GM19395 (cell line): ENCODE data around the gene FCN3.
"Not testable (repeated sequence)": the region's sequence is repeated elsewhere in the genome, so short reads cannot be mapped to it uniquely, and the experiment has no call there.

Experiments
- ATAC-seq: cut with Tn5 transposase; IDR thresholded peaks from one replicate; pipeline ENCODE4 v1.9.1; 2021; ENCODE audit warnings: mild to moderate bottlenecking, moderate library complexity; ENCODE audit not compliant: unreplicated experiment

FCN3 gene

DNA sequence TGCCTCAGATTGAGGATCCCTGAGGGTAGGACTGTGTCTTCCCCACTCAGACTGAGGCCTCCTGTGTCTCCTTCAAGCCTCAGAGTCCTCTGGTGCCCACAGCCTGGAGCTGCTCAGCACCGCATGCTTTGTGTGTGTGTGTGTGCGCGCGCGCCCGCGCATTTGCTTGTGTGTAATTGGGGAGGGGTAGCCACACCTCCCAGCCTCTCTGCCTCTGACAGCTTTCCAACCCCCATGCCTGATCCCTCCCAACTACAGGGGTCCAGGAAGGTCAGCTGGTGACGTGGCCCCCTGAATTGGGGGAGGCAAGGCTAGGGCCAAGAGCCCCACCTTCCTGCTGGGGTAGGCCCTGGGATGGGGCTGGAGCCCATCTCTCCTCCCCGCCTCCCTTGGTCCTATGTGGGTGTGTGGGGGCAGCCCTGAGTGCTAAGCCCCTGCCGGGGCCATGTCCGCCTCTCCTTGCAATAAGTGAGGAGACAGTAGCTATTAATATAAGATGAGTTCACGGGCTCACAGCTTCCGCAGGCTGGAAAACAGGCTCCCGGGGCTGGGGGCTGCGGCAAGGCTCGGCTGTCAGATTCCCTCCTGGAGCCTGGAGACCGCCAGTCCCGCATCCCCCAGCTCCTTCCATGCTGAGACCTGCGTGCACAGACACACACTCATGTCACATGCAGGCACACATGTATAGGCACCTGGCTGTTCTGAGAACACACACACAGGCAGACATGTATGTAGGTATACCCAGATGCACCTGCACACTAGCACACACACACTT is 24.8 kb upstream of the FCN3 start:
- no peak for ATAC-seq

DNA sequence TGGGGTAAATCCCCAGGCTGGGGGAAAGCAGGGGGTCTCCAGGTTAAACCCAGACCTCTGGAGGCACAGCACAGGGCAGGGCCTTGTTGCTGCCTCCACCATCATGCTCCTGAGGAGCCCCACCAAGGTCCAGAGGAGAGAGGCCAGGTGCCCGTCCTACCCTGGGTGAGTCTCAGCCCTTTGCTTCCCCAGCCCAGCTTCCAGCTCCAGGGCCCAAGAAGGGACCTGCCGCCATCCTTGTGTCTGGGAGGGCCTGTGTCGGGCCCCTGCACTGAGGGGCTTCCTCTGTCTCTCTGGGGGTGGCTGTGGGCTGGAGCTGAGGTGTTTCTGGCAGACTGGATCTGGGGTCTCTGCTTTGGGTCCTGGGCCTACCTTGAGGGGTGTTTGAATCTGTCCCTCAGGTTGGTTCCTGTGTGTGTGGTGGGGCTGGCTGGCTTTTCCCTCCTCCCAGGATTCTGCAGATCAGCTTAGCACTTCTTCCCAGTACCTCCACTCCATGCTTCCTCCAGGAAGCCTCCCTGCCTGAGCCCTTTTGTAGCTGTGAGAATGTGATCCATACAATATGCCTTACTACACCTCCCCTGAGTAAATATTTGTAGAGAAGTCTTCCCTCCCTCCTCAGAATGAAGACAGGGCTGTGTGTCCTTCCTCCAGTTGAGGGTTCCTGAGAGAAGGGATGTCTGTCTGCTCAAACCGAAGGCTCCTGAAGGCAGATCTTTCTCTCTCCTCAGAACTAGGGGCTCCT is 24.0 kb upstream of the FCN3 start:
- no peak for ATAC-seq

DNA sequence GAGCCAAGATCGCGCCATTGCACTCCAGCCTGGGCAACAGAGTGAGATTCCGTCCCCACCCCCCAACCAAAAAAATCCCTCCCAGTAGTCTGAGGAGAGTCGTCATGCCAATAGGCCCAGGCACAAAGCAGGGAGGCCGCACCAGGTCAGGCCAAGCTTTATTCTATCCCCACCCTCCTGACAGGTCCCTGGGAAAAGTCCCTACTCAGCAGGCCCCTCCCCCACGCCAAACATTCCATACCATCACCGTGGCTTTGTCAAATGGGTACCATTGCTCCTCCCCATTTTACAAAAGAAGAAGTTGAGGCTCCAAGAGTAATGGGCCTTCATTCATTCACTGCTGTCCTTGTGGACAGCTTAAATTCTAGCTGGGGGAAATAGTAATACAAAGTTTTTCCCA is 23.1 kb upstream of the FCN3 start:
- ATAC-seq, result no peak

DNA sequence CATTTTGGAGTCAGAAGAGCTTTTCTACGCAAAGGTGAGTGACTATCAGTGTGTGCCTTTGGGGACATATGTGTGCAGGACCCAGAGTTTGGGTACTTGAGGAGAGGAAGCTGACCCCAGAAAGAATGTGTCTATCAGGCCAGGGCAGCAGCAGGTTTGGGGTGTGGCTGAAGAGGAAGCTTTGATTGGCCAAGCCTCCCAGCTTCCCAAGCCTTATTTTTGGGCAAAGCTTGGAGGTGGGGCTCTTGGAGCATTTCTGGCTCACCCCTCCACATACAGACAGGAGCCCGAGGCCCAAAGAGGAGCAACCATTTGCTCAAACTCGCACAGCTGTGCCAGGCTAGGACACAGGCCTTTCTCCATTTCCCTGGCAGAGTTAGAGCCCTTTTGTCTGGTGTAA is 22.5 kb upstream of the FCN3 start:
- no peak for ATAC-seq

DNA sequence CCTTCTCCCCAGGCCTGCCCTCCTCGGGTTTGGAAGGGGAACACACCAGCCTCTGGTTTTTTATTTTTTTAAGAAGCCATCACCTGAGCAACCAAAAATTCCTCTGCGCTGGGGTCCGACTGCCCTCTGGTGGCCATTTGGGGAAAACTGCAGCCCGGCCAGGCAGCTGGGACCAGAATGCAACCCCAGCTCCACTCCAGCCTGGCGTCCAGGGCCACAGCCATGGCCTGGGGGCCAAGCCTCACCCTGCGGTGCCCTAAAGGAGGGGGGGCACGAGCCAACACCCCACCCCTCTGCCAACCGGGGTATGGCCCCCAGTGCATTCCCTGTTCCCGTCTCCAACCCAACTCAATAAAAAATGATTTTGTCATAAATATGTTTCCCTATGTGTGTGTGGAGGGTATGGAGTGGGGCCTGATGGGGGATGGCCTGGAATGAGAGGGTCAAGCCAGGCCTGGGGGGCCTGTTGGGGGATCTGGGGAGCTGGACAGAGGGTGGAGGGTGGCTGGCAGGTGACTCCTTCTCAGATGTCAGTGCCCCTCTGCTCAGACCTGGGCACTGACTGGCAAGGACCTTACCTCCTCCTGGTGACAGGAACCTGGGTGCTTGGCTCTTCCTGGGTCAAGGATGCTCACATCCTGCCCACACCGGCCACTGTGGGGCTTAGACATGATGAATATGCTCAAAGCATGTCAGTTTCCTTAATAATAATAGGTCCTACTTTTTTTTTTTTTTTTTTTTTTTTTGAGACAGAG is 21.0 kb upstream of the FCN3 start:
- ATAC-seq, result no peak

DNA sequence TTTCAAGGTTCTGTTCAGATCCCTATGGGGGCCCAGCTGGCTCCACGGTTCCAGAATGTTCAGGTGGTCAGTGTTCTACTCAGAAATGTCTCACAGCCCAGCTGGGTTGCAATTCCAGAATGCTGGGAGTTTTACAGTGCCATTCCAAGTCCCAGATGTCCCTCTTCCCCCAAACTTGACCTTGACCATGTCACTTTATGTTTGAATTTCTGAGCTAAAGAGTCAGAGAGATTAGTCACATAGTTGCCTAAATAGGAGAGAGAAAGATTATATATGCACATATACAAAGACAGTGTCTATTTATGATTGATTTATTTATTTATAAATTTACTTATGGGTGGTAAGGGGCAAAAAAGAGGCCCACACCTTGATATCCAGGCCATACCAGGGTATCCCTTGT is 20.3 kb upstream of the FCN3 start:
- ATAC-seq, result no peak

DNA sequence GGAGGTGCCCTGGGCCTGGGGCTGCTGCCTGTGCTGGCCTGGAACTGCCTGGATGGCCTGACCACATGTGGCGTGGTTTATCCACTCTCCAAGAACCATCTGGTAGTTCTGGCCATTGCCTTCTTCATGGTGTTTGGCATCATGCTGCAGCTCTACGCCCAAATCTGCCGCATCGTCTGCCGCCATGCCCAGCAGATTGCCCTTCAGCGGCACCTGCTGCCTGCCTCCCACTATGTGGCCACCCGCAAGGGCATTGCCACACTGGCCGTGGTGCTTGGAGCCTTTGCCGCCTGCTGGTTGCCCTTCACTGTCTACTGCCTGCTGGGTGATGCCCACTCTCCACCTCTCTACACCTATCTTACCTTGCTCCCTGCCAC is 19.6 kb upstream of the FCN3 start:
- ATAC-seq, result no peak

DNA sequence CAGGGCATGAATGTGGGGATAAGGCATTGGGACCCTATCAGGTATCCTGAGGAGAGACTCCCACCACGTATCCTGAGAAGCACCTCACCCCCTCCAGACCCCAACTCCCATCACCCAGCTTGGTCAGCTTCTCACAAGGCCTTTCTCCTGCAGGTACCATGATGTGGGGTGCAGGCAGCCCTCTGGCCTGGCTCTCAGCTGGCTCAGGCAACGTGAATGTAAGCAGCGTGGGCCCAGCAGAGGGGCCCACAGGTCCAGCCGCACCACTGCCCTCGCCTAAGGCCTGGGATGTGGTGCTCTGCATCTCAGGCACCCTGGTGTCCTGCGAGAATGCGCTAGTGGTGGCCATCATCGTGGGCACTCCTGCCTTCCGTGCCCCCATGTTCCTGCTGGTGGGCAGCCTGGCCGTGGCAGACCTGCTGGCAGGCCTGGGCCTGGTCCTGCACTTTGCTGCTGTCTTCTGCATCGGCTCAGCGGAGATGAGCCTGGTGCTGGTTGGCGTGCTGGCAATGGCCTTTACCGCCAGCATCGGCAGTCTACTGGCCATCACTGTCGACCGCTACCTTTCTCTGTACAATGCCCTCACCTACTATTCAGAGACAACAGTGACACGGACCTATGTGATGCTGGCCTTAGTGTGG is 19.1 kb upstream of the FCN3 start:
- ATAC-seq, result no peak

DNA sequence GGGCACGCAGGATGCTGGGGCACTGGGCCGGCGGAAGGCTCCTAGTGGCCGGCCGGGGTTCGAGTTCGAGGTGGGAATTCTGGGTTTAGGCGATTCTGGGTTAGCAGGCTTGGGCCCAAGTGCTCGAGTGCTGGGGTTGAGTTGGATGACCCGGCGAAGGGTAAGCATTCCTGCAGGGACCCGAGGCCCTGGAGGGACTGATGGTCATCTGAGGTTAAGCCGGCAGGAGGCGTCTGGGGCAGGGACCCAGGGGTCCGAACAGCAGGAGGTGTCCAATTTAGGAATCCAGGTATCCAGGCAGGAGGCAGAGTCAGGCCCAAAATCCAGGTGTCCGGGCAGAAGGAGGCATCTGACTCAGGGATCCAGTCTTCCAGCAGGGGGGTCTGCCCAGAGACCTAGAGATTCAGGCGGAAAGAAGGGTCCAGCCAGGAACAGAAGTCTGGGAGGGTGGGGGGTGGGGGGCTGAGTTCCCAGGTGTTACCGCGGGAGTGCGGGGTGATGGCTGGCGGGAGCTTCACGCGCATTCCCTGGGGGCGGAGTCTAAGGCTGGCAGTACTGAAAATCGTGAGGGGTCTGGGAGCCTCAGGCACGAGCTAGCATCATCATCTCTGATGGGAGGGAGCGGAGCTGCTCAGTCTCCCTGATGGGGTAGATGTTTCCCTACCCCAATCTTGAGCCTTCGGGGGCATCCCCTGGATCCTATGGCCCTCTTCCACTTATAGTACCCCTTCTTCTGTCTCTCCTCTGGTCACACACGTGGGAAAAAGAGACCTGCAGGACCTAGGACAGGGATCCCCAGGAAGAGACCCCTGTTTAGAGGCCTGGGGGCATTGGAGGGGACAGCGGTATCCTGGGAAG is 18.4 kb upstream of the FCN3 start:
- no peak for ATAC-seq

DNA sequence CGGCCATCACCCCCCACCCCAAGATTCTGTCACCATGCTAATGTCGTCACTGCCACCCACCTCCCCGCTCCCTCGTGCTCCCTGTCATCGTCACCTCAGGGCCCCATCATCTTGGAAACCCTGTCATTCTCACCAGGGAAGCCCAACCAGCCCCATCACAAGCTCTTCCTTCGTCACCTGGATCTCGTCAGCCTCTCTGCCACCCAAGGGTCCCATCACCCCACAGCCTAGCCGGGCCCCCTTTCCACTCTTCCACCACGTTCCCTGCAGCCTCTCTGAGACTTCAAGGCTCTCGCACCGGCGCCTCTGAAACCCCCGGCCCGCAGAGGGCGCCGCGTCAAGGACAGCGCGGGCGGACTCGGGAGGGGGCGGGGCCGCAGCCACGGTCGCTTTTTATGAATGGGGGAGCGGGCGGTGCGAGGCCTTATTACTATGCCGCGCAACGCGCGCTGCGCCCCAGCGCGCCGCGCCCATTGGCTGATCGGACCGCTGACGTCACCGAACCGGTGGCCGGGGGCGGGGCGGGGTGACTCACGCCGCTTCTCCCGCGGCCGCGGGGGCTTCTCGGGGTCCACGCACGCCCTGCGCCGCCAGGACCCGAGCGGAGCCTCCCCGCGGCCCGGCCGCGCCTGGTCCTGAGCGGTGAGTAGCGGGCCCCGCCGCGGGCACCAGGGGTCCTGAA is 17.6 kb upstream of the FCN3 start, which contains the start of gene GPR3:
GPR3 (plus strand) TSS at position 527 of the 682 bp plus-strand sequence. CDS start 1,177 bp downstream, outside the sequence.
- peak; percentile 65 for ATAC-seq

DNA sequence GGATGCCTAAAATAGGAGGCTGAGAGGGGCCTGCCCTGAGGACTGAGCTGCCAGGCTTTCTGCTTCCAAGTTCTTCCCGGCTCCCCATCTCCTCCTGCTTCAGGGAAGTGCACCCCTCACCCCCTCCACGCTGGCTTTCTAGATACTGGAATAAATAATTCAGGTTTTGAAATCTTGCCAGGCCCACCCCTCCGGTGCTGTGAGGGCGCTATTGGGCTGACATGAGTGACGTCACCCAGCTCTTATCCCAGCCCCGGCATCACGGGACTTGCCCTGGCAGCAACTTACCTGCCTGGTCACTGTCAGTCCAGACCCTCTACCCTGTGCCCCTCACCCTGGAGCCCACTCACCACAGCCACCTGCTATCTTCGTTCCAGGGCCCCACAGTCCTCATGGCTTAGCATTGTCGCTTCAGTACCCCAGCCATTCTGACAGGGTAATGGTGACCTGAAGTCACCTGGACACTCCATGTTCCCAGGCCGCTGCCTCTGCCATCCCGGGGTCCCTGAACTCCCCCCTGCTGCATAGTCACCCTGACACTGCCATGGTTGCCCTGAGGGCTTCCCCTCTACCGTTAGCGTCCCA is 17.0 kb upstream of the FCN3 start:
- no peak for ATAC-seq

DNA sequence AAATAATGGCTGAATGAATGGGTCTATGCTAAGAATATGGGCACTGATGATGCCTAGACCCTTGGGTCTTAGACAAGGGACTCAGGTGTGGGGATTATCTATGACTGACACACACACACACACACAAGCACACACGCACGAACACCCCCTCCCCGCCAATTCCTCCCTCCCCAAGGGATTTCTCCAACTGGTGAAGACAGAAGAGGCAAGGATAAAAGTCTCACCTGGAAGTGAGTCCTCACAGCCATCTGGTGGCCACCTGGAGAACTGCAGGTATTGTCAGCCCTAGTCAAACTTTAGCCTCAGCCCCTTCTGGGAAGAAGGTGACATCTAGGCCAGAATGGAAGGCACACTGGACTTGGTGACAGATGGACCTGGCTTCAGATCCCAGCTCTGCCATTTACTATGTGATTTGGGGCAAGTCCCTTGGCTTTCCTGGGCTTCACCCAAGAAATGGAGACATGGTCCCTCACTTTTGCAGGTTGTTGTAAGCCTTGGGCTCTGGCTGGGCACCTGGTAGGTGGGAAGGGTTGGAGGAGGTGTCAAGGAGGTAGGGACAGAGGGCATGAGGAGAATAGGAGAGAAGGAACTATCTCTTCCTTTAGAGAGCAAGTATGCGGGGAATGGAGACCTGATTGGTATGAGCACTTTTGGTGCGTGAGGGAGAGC is 13.8 kb upstream of the FCN3 start:
- ATAC-seq, result no peak

DNA sequence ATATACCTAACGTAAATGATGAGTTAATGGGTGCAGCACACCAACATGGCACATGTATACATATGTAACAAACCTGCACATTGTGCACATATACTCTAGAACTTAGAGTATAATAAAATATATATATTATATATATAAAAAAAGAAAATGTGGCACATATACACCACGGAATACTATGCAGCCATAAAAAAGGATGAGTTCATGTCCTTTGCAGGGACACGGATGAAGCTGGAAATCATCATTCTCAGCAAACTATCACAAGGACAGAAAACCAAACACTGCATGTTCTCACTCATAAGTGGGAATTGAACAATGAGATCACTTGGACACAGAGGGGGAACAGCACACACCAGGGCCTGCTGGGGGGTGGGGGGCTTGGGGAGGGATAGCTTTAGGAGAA is 10.2 kb upstream of the FCN3 start:
- not testable (repeated sequence) for ATAC-seq

DNA sequence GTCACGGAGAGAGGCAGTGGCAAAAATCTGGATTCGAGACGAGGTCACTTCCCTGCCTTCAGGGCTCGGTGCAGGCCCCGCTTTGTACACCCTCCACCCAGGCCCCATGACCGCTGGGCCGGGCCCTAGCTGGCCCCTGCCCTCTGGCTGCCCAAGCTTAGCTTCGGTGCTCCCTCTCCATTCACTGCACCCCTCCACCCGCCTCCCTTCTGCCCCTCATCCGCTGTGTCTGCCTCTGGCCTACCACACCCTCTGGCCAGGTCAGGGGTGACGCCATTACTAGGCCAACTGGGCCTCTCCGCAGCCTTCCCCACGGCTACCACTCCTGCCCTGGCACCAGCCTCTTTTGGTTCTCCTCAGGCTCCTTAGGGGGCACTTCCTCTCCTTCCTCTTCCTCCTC is 9.0 kb upstream of the FCN3 start:
- no peak for ATAC-seq

DNA sequence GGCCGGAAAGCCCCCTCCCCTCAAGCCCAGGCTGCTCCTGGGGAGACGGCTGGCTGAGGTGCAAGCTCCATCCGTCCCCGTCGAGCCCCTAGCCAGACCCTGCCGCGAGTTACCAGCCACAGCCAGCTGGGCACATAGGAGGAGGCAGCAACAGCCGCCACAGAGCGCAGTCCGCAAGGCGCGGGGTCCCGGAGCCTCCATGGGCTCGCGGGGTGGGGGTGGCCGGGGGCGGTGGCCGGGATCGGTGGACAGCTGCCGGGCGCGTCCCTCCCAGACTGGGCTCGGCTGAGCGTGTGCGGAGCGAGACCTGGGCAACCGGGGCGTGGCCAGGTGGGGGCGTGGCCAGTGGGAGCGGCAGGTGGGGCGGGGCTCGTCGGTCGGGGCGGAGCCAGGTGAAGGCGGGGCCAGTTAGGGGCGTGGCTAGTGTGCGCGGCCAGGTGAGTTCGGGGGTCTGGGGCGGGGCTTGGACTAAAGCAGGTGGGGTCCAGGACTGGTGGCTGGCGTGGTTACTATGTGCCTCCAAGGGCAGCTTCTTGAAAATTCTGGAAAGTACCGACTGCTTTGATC is 8.5 kb upstream of the FCN3 start, which contains the start of gene CD164L2:
CD164L2 (minus strand) TSS at position 295 of the 567 bp plus-strand sequence; CDS start at position 201, 94 bp downstream.
- ATAC-seq, result no peak

DNA sequence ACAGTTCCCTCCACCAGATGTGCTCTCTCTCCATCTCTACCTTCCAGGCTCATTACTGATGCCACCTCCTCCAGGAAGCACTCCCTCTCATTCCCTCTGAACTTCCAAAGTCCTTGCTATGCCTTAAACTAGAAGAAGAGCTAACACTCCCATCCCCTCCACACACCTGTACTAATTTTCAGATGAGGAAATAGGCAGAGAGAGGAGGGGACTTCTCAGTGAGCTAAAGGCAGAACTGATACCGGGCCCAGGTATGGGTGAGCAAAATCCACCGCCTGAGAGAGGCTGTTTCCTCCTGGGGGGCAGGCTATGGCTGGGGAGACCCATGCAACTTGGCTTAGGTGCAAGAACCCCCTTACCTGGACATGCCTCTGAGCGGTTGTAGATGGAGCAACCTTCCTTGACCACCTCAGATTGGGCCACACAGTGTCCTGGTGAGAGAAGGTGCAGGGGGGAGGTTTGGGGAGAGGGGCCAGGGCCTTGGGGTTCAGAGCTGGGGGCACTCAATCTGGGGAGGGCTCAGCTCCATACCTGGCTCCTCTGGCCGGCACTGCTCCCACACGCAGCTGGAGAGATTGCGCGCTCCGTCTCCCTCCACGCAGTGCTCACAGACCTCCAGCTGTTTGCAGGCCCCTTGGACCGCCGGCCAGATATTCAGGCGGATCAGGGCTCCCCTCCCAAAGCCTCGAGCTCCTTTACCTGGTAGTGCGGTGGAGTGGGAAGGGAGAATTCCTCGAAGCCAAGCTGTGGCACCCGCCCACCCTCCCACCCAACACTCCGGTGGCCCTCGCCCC is 7.5 kb upstream of the FCN3 start:
- ATAC-seq, result no peak
